ENCODE results near the gene PECR.

DNA sequence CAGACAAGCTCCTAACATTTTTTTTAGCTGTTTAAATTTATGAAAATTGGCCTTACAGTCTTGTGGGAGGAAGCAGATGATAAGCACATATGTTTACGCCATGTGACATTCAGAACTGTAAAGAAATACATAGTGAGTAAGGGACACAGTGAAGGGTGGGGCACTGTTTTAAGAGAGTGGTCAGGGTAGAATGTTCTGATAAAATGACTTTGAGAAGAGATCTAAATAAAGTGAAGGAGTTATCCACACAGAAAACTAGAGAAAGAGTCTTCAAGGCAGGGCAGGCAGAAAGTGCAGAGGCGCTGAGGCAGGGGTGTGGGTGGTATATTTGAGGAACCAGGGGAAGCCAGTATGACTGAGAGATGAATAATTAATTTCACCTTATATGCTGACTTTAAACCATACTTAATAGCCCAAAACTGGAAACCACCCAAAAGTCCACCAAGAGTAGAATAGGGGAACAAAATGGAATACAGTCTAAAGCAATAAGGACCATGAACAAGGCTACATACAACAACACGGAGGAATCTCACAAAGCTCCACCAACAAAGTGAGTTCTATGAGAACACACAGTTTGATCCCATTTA lies 76.8 kb downstream of the PECR start:
- TF ChIP-seq, protein P1, sequence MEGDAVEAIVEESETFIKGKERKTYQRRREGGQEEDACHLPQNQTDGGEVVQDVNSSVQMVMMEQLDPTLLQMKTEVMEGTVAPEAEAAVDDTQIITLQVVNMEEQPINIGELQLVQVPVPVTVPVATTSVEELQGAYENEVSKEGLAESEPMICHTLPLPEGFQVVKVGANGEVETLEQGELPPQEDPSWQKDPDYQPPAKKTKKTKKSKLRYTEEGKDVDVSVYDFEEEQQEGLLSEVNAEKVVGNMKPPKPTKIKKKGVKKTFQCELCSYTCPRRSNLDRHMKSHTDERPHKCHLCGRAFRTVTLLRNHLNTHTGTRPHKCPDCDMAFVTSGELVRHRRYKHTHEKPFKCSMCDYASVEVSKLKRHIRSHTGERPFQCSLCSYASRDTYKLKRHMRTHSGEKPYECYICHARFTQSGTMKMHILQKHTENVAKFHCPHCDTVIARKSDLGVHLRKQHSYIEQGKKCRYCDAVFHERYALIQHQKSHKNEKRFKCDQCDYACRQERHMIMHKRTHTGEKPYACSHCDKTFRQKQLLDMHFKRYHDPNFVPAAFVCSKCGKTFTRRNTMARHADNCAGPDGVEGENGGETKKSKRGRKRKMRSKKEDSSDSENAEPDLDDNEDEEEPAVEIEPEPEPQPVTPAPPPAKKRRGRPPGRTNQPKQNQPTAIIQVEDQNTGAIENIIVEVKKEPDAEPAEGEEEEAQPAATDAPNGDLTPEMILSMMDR (conservative IDR thresholded peaks at IDR 0.05), result no peak
- TF ChIP-seq ZFX (IDR thresholded peaks at IDR 0.05), result no peak

Measured in C4-2B (cell line).